ENCODE results near the gene CD99L2.

Gene CD99L2

DNA sequence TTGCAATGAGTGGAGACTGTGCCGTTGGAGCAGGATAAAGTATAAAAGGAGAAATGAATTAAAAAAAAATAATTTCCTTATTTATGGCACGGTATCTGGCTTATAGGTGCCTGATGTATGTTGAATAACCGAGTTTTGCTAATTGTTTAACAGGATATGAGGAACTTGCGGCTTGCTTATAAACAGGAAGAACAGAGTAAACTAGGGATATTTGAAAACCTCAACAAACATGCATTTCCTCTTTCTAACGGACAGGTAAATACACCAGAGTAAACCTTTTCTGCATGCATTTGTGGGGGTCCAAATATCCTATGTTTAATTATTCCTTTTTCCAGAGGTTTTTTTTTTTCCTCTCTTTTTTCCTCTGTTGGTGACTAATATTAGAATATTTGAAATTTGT lies 168.5 kb downstream of the CD99L2 start:
- Histone ChIP-seq H3K36me3 (ENCODE audit: control insufficient read depth, insufficient read depth, low read length) (no peaks in the 10 kb centered on the region), H3K4me3 (ENCODE audit: low read length) (no peak overlapping the region), H3K27ac (ENCODE audit: low read depth, low read length) (no peak overlapping the region), H3K4me1 (ENCODE audit: control insufficient read depth, insufficient read depth, low read length) (no peaks in the 10 kb centered on the region), H3K9ac (ENCODE audit: low read length) (no peak overlapping the region), H3K27me3 (ENCODE audit: control insufficient read depth, insufficient read depth, low read length) (no peaks in the 10 kb centered on the region)

GRCh38 chrX:150719621-150720020 lies 178.8 kb downstream of the CD99L2 start:
- Histone ChIP-seq H3K27me3 (ENCODE audit: control insufficient read depth, insufficient read depth, low read length) (no peaks in the 10 kb centered on the region), H3K9ac (ENCODE audit: low read length) (no peak overlapping the region), H3K36me3 (ENCODE audit: control insufficient read depth, insufficient read depth, low read length) (no peaks in the 10 kb centered on the region), H3K27ac (ENCODE audit: low read depth, low read length) (no peak overlapping the region), H3K4me3 (ENCODE audit: low read length) (no peak overlapping the region), H3K4me1 (ENCODE audit: control insufficient read depth, insufficient read depth, low read length) (no peaks in the 10 kb centered on the region)

Data from rectal smooth muscle tissue (tissue), 1 donor.